H1 (cell line): ENCODE data around the gene SYT6. TPM values are rescaled to one million over a fixed set of nuclear protein-coding genes. Genes with fewer than 3 reads are reported as not detected.
A peak's percentile ranks its signal among the peaks of the same experiment; 100 is the strongest.

Source experiments
- CTCF ChIA-PET: fragments of 300-600 bp; sonication (Branson Sonifier 250); formaldehyde crosslinking; loops from one replicate; lab custom pipeline; 2021; ENCODE audit not compliant: partially characterized antibody; lab: Charles Lee
- POLR2A ChIA-PET: fragments of 300-600 bp; sonication (Branson Sonifier 250); formaldehyde crosslinking; loops from one replicate; lab custom pipeline; 2021; ENCODE audit warnings: inconsistent platforms; ENCODE audit not compliant: partially characterized antibody; lab: Charles Lee
- DNase-seq, 2 experiments: peaks; one replicate each; pipeline versions ENCODE4 v3.0.0 to v3.0.0-alpha.2; 2010 to 2022; ENCODE audit warnings: low spot score in 2 of 2, low read depth in 1 of 2, mixed read lengths in 1 of 2
- FAIRE-seq: peaks from 2 replicates; lab custom pipeline; 2011; peaks lifted over from hg19 to GRCh38; lab: Jason Lieb, UNC
- H2AFZ ChIP-seq: 2 replicates; pipeline ENCODE4 v1.8.1; 2012; ENCODE audit warnings: low read length, inconsistent platforms
- H2AK5ac ChIP-seq: 2 replicates; pipeline ENCODE4 v1.6.1; 2013; ENCODE audit warnings: low read depth, low read length
- H2BK120ac ChIP-seq: replicated peaks from 2 replicates; pipeline ENCODE3; 2013; ENCODE audit warnings: low read depth, low read length, inconsistent platforms
- H2BK12ac ChIP-seq: 2 replicates; pipeline ENCODE4 v1.6.1; 2013; ENCODE audit warnings: low read depth, low read length
- H2BK15ac ChIP-seq: 2 replicates; pipeline ENCODE4 v1.6.1; 2013; ENCODE audit warnings: low read length
- H2BK20ac ChIP-seq: 2 replicates; pipeline ENCODE4 v1.6.1; 2013; ENCODE audit warnings: low read length
- H2BK5ac ChIP-seq: 2 replicates; pipeline ENCODE4 v1.6.1; 2013; ENCODE audit warnings: low read depth, low read length
- H3K14ac ChIP-seq: 2 replicates; pipeline ENCODE4 v1.6.1; 2013; ENCODE audit warnings: inconsistent platforms; ENCODE audit not compliant: insufficient read length
- H3K18ac ChIP-seq: 2 replicates; pipeline ENCODE4 v1.6.1; 2013; ENCODE audit warnings: low read length; ENCODE audit errors: extremely low read depth
- H3K23ac ChIP-seq: 2 replicates; pipeline ENCODE4 v1.6.1; 2013; ENCODE audit warnings: inconsistent platforms; ENCODE audit not compliant: insufficient read length
- H3K23me2 ChIP-seq: 2 replicates; pipeline ENCODE4 v1.6.1; 2013; ENCODE audit warnings: low read depth, low read length
- H3K27ac ChIP-seq: 2 replicates; pipeline ENCODE4 v1.6.1; 2011; ENCODE audit warnings: low read depth, low read length, inconsistent platforms
- H3K27me3 ChIP-seq, 4 experiments: replicated peaks in 1 of 4; 1 replicate in 1 of 4; 2 replicates in 3 of 4; pipeline versions ENCODE4 v1.6.1 to v1.8.1; 2011 to 2013; ENCODE audit warnings: low read length in 3 of 4, mild to moderate bottlenecking in 3 of 4, inconsistent platforms in 2 of 4, mixed read lengths in 2 of 4, moderate library complexity in 1 of 4; ENCODE audit not compliant: control insufficient read depth in 3 of 4, insufficient read depth in 3 of 4; ENCODE audit errors: extremely low read depth in 1 of 4
- H3K36me3 ChIP-seq, 4 experiments: 2 replicates each; pipeline versions ENCODE4 v1.6.1 to v1.8.1; 2011 to 2013; ENCODE audit warnings: mild to moderate bottlenecking in 4 of 4, low read length in 3 of 4, moderate library complexity in 2 of 4, control low read depth in 1 of 4, inconsistent platforms in 1 of 4; ENCODE audit not compliant: insufficient read depth in 4 of 4, control insufficient read depth in 2 of 4
- H3K4ac ChIP-seq: replicated peaks from 2 replicates; pipeline ENCODE3; 2013; ENCODE audit warnings: low read length, low read depth, mixed read lengths, inconsistent platforms; ENCODE audit not compliant: insufficient read length
- H3K4me1 ChIP-seq, 4 experiments: replicated peaks in 1 of 4; 1 replicate in 1 of 4; 2 replicates in 3 of 4; pipeline versions ENCODE4 v1.6.1 to v1.8.1; 2011 to 2013; ENCODE audit warnings: low read length in 3 of 4, inconsistent platforms in 2 of 4, mixed read lengths in 1 of 4; ENCODE audit not compliant: insufficient read depth in 4 of 4, control insufficient read depth in 3 of 4
- H3K4me2 ChIP-seq, 2 experiments: 2 replicates each; pipeline versions ENCODE4 v1.6.1 to v1.8.1; 2011 to 2013; ENCODE audit warnings: low read depth in 2 of 2, low read length in 2 of 2, control low read depth in 1 of 2, inconsistent platforms in 1 of 2, mild to moderate bottlenecking in 1 of 2; ENCODE audit not compliant: insufficient read depth in 1 of 2
- H3K4me3 ChIP-seq, 4 experiments: fragments of 200-600, 300-600 bp in 1 of 4; sonication (generic), shearing (Covaris generic), sonication (Bioruptor Twin) in 1 of 4; 2 replicates each; pipeline versions ENCODE4 v1.5.1 to v1.8.1; 2011 to 2016; ENCODE audit warnings: low read length in 4 of 4, low read depth in 3 of 4, control low read depth in 2 of 4, inconsistent platforms in 2 of 4, mild to moderate bottlenecking in 2 of 4, mixed read lengths in 1 of 4, moderate library complexity in 1 of 4; ENCODE audit not compliant: insufficient read depth in 2 of 4; ENCODE audit errors: extremely low read depth in 1 of 4
- H3K56ac ChIP-seq: replicated peaks from 2 replicates; pipeline ENCODE3; 2013; ENCODE audit warnings: low read depth, mild to moderate bottlenecking, mixed read lengths, low read length, inconsistent platforms; ENCODE audit not compliant: insufficient read length
- H3K79me1 ChIP-seq: 2 replicates; pipeline ENCODE4 v1.6.1; 2013; ENCODE audit warnings: low read depth, low read length, control low read depth
- H3K79me2 ChIP-seq, 2 experiments: 2 replicates each; pipeline versions ENCODE4 v1.6.1 to v1.8.1; 2012 to 2013; ENCODE audit warnings: low read length in 2 of 2, mild to moderate bottlenecking in 2 of 2, inconsistent platforms in 1 of 2; ENCODE audit not compliant: insufficient read depth in 2 of 2, control insufficient read depth in 1 of 2
- H3K9ac ChIP-seq, 4 experiments: replicated peaks in 1 of 4; 1 replicate in 1 of 4; 2 replicates in 3 of 4; pipeline versions ENCODE4 v1.6.1 to v1.8.1; 2011 to 2013; ENCODE audit warnings: low read depth in 3 of 4, low read length in 3 of 4, control low read depth in 2 of 4, mild to moderate bottlenecking in 2 of 4, moderate library complexity in 2 of 4, inconsistent platforms in 1 of 4; ENCODE audit errors: extremely low read depth in 1 of 4
- H3K9me3 ChIP-seq, 2 experiments: 2 replicates each; pipeline versions ENCODE4 v1.6.1 to v1.8.1; 2012 to 2013; ENCODE audit warnings: mild to moderate bottlenecking in 2 of 2, moderate library complexity in 2 of 2, control low read depth in 1 of 2, inconsistent platforms in 1 of 2, low read depth in 1 of 2, low read length in 1 of 2, mixed read lengths in 1 of 2; ENCODE audit not compliant: insufficient read depth in 2 of 2
- H4K20me1 ChIP-seq, 2 experiments: replicated peaks in 1 of 2; 2 replicates each; pipeline versions ENCODE3 to v1.8.1; 2011 to 2013; ENCODE audit warnings: inconsistent platforms in 2 of 2, low read length in 2 of 2, mild to moderate bottlenecking in 1 of 2; ENCODE audit not compliant: insufficient read depth in 2 of 2, control insufficient read depth in 1 of 2
- H4K5ac ChIP-seq: 2 replicates; pipeline ENCODE4 v1.6.1; 2013; ENCODE audit warnings: low read length, low read depth, mixed read lengths, inconsistent platforms; ENCODE audit not compliant: insufficient read length
- H4K8ac ChIP-seq: 2 replicates; pipeline ENCODE4 v1.8.0; 2013; ENCODE audit warnings: mild to moderate bottlenecking, moderate library complexity, low read length, inconsistent platforms; ENCODE audit not compliant: insufficient read depth; ENCODE audit errors: extremely low read depth
- H4K91ac ChIP-seq: replicated peaks from 2 replicates; pipeline ENCODE3; 2013; ENCODE audit warnings: low read length, mixed read lengths, inconsistent platforms; ENCODE audit not compliant: insufficient read length
- CBX5 ChIP-seq: fragments of 300-800, 300-1000 bp; sonication (generic); IDR thresholded peaks from 2 replicates; pipeline ENCODE4 v1.7.1; 2016; ENCODE audit warnings: antibody characterized with exemption, low read length, low read depth
- GABPA ChIP-seq: IDR thresholded peaks from 2 replicates; pipeline ENCODE4 v1.6.1; 2011; ENCODE audit warnings: mild to moderate bottlenecking, low read length, moderate library complexity, borderline replicate concordance; ENCODE audit not compliant: insufficient read depth
- GTF2F1 ChIP-seq: IDR thresholded peaks from 2 replicates; pipeline ENCODE4 v1.6.1; 2012; ENCODE audit warnings: low read depth, low read length, improper control_type of control experiment, borderline replicate concordance
- KDM5A ChIP-seq: fragments of 200-600 bp; IDR thresholded peaks from 2 replicates; pipeline ENCODE4 v1.7.1; 2012; ENCODE audit warnings: mild to moderate bottlenecking, low read length, inconsistent platforms, mixed read lengths
- RNF2 ChIP-seq: fragments of 200-900, 300-1000 bp; sonication (generic); IDR thresholded peaks from 2 replicates; pipeline ENCODE4 v1.7.1; 2016; ENCODE audit warnings: borderline replicate concordance, low read depth, mild to moderate bottlenecking, antibody characterized with exemption, low read length; ENCODE audit not compliant: poor library complexity, severe bottlenecking; ENCODE audit errors: missing control alignments
- SUZ12 ChIP-seq: fragments of 200-600 bp; sonication (generic); IDR thresholded peaks from 2 replicates; pipeline ENCODE4 v1.6.1; 2012; ENCODE audit warnings: mild to moderate bottlenecking, inconsistent platforms, low read length, moderate library complexity, mixed read lengths
- polyA plus RNA-seq, 7 experiments: library from polyadenylated mRNA; depleted of rRNA in 3 of 7; stranded (reverse) in 5 of 7; unstranded in 2 of 7; fragments of >200 nt in 5 of 7; fragments of 200-250 nt in 2 of 7; gene quantifications; 1 replicate in 5 of 7; 2 replicates in 1 of 7; 4 replicates in 1 of 7; pipeline versions ENCODE4 v1.2.1 to v1.2.3, GENCODE V29; 2011 to 2013; ENCODE audit warnings: missing spikeins in 2 of 7, mixed read lengths in 2 of 7
- total RNA-seq: library from RNA; stranded (reverse); fragmentation: NEBNext Ultra II Directional; extraction: Animal tissue kit (Norgen Biotek cat#: 25700); gene quantifications from 2 replicates; pipeline ENCODE4 v1.2.1, GENCODE V29; 2021

Gene SYT6
- total and polyA plus RNA-seq, 2 of the 8 experiments (the other 6 are each of a cell fraction or from before 2014, with no cell fraction given): 33.7 to 83.5 TPM

GRCh38 chr1:114072246-114072645 is 81.4 kb downstream of the SYT6 start:
- Histone ChIP-seq H3K9ac (no peak overlapping the region), H3K23ac (no peak overlapping the region), H3K56ac (no peak overlapping the region), H2BK15ac (no peak overlapping the region), H3K79me2 (no peaks in the 10 kb centered on the region), H3K27ac (no peak overlapping the region), H3K4ac (no peak overlapping the region), H3K4me2 (no peak overlapping the region), H4K8ac (no peak overlapping the region), H3K14ac (no peak overlapping the region), H2BK12ac (no peak overlapping the region), H2BK5ac (no peak overlapping the region), H2AFZ (no peak overlapping the region), H4K20me1 (no peaks in the 10 kb centered on the region), H4K5ac (no peak overlapping the region), H3K4me1 (peaks cover 8 to 24% (median 22%) of the 10 kb centered on the region in 4 experiments), H3K9me3 (peaks cover 18 to 23% of the 10 kb centered on the region in 2 experiments), H2BK20ac (no peak overlapping the region), H4K91ac (no peak overlapping the region), H3K23me2 (peaks cover 3% of the 10 kb centered on the region; the same call in 1 of the 2 replicates), H3K27me3 (no peaks in the 10 kb centered on the region), H2BK120ac (no peak overlapping the region), H3K36me3 (peaks cover 0 to 20% (median 8%) of the 10 kb centered on the region in 4 experiments; a peak in 3 of 8 replicates), H3K4me3 (peak overlapping the region in 1 of 4 experiments; percentile 14; a peak in 1 of 8 replicates), H3K79me1 (no peaks in the 10 kb centered on the region), H3K18ac (no peak overlapping the region), H2AK5ac (no peak overlapping the region)
- TF ChIP-seq CBX5: no peak
- no peak for TF ChIP-seq RNF2
- TF ChIP-seq SUZ12: no peak
- no peak for TF ChIP-seq KDM5A
- TF ChIP-seq GTF2F1: no peak
- TF ChIP-seq GABPA: no peak
- FAIRE-seq: no peak
- DNase-seq: no peak
- POLR2A ChIA-PET: no interaction called here
- CTCF ChIA-PET: interaction anchor here (0.8 kb wide), 1 partner anchor 37 kb away, joined by 3 read pairs; no protein-coding TSS in a partner anchor
